ENCODE data around the gene LY6G6F.

DNA sequence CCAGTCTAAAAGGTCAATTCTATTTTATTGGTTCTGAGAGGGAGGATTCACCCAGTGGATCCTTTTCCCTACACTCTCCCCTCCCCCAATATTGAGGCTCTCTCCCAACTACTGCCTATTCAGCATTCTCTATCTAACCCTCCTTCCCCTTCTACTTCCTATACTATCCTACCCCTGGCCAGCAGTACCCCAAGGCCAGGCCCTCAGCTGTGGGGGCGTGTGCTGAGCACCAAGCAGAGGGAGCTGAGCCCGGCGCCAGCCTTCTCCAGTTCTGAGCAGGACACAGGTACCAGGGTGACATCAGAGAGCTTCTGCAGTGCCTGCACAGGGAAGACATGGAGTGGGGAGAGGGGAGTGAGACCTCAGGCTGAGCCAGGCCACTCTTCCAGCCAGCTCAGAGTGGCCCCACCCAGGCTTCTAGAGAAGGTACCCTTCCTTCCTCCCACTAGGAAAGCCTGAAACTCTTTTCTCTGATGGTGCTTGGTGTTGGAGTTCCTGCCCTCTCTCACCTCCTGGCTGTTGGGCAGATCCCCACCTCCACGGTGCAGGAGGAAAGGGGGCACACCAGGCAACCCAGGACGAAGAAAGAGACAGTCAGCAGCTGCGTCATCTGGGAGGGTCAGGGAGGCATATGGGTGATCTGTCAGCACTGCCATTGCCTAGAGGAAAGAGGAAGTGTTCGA is 20.5 kb downstream of the LY6G6F start:
- TF ChIP-seq, protein P1, sequence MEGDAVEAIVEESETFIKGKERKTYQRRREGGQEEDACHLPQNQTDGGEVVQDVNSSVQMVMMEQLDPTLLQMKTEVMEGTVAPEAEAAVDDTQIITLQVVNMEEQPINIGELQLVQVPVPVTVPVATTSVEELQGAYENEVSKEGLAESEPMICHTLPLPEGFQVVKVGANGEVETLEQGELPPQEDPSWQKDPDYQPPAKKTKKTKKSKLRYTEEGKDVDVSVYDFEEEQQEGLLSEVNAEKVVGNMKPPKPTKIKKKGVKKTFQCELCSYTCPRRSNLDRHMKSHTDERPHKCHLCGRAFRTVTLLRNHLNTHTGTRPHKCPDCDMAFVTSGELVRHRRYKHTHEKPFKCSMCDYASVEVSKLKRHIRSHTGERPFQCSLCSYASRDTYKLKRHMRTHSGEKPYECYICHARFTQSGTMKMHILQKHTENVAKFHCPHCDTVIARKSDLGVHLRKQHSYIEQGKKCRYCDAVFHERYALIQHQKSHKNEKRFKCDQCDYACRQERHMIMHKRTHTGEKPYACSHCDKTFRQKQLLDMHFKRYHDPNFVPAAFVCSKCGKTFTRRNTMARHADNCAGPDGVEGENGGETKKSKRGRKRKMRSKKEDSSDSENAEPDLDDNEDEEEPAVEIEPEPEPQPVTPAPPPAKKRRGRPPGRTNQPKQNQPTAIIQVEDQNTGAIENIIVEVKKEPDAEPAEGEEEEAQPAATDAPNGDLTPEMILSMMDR (IDR thresholded peaks at IDR 0.05) = no peak
- TF ChIP-seq POLR2A (IDR thresholded peaks at IDR 0.05) (no peak), POLR2AphosphoS5 (IDR thresholded peaks at IDR 0.05; ENCODE audit: insufficient read depth in 1 of 2, low read depth in 1 of 2) (no peak)

Measured in vagina (tissue), 2 donors.